Trophoblast cell (in vitro differentiated cells and primary cell): ENCODE measurements around the gene NEB.
A peak's percentile ranks its signal among the peaks of the same experiment; 100 is the strongest.

Experiments
- DNase-seq, 2 donors: peaks; one replicate each; pipeline ENCODE4 v3.0.0-alpha.2; 2016
- H2AFZ ChIP-seq: 2 replicates; pipeline ENCODE4 v1.6.1; 2013; ENCODE audit warnings: low read length, moderate library complexity, mild to moderate bottlenecking; ENCODE audit not compliant: insufficient read depth, poor library complexity
- H2AK5ac ChIP-seq: 2 replicates; pipeline ENCODE4 v1.6.1; 2013; ENCODE audit warnings: mild to moderate bottlenecking, low read length
- H2BK120ac ChIP-seq: 2 replicates; pipeline ENCODE4 v1.6.1; 2013; ENCODE audit warnings: low read length, mild to moderate bottlenecking, moderate library complexity; ENCODE audit not compliant: insufficient read depth, poor library complexity
- H2BK12ac ChIP-seq: 2 replicates; pipeline ENCODE4 v1.6.1; 2013; ENCODE audit warnings: mild to moderate bottlenecking, low read length, moderate library complexity
- H2BK5ac ChIP-seq: 2 replicates; pipeline ENCODE4 v1.6.1; 2013; ENCODE audit warnings: low read length, low read depth, moderate library complexity, mild to moderate bottlenecking; ENCODE audit not compliant: poor library complexity
- H3K14ac ChIP-seq: 2 replicates; pipeline ENCODE4 v1.6.1; 2013; ENCODE audit warnings: mild to moderate bottlenecking, low read length
- H3K18ac ChIP-seq: 2 replicates; pipeline ENCODE4 v1.6.1; 2013; ENCODE audit warnings: mild to moderate bottlenecking, low read length
- H3K23ac ChIP-seq: 2 replicates; pipeline ENCODE4 v1.6.1; 2013; ENCODE audit warnings: low read length
- H3K27ac ChIP-seq: 2 replicates; pipeline ENCODE4 v1.5.1; 2013; ENCODE audit warnings: low read depth, mild to moderate bottlenecking, inconsistent platforms, low read length, moderate library complexity
- H3K27me3 ChIP-seq: 2 replicates; pipeline ENCODE4 v1.6.1; 2013; ENCODE audit warnings: inconsistent platforms, mild to moderate bottlenecking, low read length, moderate library complexity; ENCODE audit not compliant: insufficient read depth
- H3K36me3 ChIP-seq, 2 experiments: 1 replicate in 1 of 2; 2 replicates in 1 of 2; pipeline ENCODE4 v1.6.1; 2013; ENCODE audit warnings: low read length in 2 of 2, mild to moderate bottlenecking in 2 of 2, moderate library complexity in 1 of 2; ENCODE audit not compliant: insufficient read depth in 2 of 2, control insufficient read depth in 1 of 2
- H3K4ac ChIP-seq: 2 replicates; pipeline ENCODE4 v1.6.1; 2013; ENCODE audit warnings: low read depth, mild to moderate bottlenecking, low read length, moderate library complexity
- H3K4me1 ChIP-seq, 2 experiments: 1 replicate in 1 of 2; 2 replicates in 1 of 2; pipeline ENCODE4 v1.6.1; 2013; ENCODE audit warnings: low read length in 2 of 2, mild to moderate bottlenecking in 2 of 2, moderate library complexity in 1 of 2; ENCODE audit not compliant: insufficient read depth in 2 of 2, control insufficient read depth in 1 of 2
- H3K4me2 ChIP-seq: 2 replicates; pipeline ENCODE4 v1.6.1; 2013; ENCODE audit warnings: inconsistent platforms, mild to moderate bottlenecking, low read length, moderate library complexity
- H3K4me3 ChIP-seq: 2 replicates; pipeline ENCODE4 v1.5.1; 2013; ENCODE audit warnings: mild to moderate bottlenecking, low read depth, low read length, inconsistent platforms
- H3K79me1 ChIP-seq: one replicate; pipeline ENCODE4 v1.6.1; 2013; ENCODE audit warnings: low read length
- H3K79me2 ChIP-seq: 2 replicates; pipeline ENCODE4 v1.6.1; 2013; ENCODE audit warnings: low read length, mild to moderate bottlenecking; ENCODE audit not compliant: control insufficient read depth, insufficient read depth, poor library complexity
- H3K9ac ChIP-seq: 2 replicates; pipeline ENCODE4 v1.6.1; 2013; ENCODE audit warnings: mild to moderate bottlenecking, low read length
- H3K9me3 ChIP-seq: 2 replicates; pipeline ENCODE4 v1.6.1; 2013; ENCODE audit warnings: low read depth, mild to moderate bottlenecking, control low read depth, inconsistent platforms, low read length; ENCODE audit not compliant: insufficient read depth
- H4K12ac ChIP-seq: 2 replicates; pipeline ENCODE4 v1.6.1; 2013; ENCODE audit warnings: low read depth, mild to moderate bottlenecking, low read length, moderate library complexity
- H4K8ac ChIP-seq: 2 replicates; pipeline ENCODE4 v1.6.1; 2013; ENCODE audit warnings: low read depth, mild to moderate bottlenecking, low read length, moderate library complexity
- H4K91ac ChIP-seq: one replicate; pipeline ENCODE4 v1.6.1; 2013; ENCODE audit warnings: low read depth, mild to moderate bottlenecking, low read length, moderate library complexity
- WGBS: extraction: QIAGEN DNeasy Blood & Tissue Kit; methylation state at CpG from one replicate; pipeline ENCODE4 v1.1.7; 2013; ENCODE audit warnings: missing lambda C conversion rate; ENCODE audit not compliant: insufficient read length, insufficient coverage; ENCODE audit errors: extremely low coverage; 5-methylcytosine and 5-hydroxymethylcytosine counted together

Gene NEB

DNA sequence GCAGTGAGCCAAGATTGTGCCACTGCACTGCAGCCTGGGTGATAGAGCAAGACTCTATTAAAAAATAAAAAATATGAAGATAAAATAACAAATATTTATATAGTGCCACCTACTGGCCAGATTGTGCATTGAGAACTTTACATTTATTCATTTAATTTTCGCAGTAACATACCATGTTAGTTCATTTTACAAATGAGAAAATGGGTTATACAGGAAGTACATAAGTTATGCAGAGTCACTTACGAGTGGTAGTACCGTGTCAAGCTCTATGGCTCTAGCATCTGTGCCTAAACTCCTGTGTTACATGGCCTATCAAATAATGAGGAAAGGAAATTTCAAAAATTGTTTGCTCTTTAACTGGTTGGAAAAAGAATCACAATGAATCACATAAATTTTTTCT lies 296.6 kb downstream of the NEB start:
- Histone ChIP-seq H3K23ac (no peak overlapping the region), H3K79me2 (no peaks in the 10 kb centered on the region), H2BK5ac (no peak overlapping the region), H3K9me3 (no peaks in the 10 kb centered on the region), H3K9ac (no peak overlapping the region), H4K8ac (no peak overlapping the region), H2AFZ (no peak overlapping the region), H3K18ac (no peak overlapping the region), H2BK12ac (no peak overlapping the region), H3K4me2 (no peak overlapping the region), H4K91ac (no peak overlapping the region), H3K4ac (no peak overlapping the region), H3K4me1 (no peaks in the 10 kb centered on the region), H2AK5ac (no peak overlapping the region), H3K27ac (no peak overlapping the region), H3K36me3 (peaks cover 29 to 33% of the 10 kb centered on the region in 2 experiments), H4K12ac (no peak overlapping the region), H3K27me3 (no peaks in the 10 kb centered on the region), H2BK120ac (no peak overlapping the region), H3K4me3 (no peak overlapping the region), H3K14ac (no peak overlapping the region), H3K79me1 (no peaks in the 10 kb centered on the region)
- peak in 1 of 2 donors; percentile 75 for DNase-seq
- WGBS = no CpG with 5 or more reads among the region's 3 CpGs
